Loucy (cell line): Measurements from ENCODE around the gene THSD8.
"Not testable (repeated sequence)": the region's sequence is repeated elsewhere in the genome, so short reads cannot be mapped to it uniquely, and the experiment has no call there.

Source experiments
- H2AFZ ChIP-seq: fragments of 200-600 bp; sonication (generic); 2 replicates; pipeline ENCODE4 v1.6.0; 2016; ENCODE audit warnings: antibody characterized with exemption, mild to moderate bottlenecking, low read length, moderate library complexity
- H3F3A ChIP-seq: fragments of 200-600 bp; 2 replicates; pipeline ENCODE4 v1.6.0; 2016; ENCODE audit warnings: antibody characterized with exemption, low read depth, mild to moderate bottlenecking
- H3K27me3 ChIP-seq: fragments of 200-600 bp; sonication (generic); 2 replicates; pipeline ENCODE4 v1.6.1; 2014; ENCODE audit warnings: low read length, mild to moderate bottlenecking; ENCODE audit not compliant: insufficient read depth, poor library complexity, severe bottlenecking
- H3K36me3 ChIP-seq: fragments of 200-600 bp; sonication (generic); 2 replicates; pipeline ENCODE4 v1.6.1; 2016; ENCODE audit warnings: low read length; ENCODE audit not compliant: insufficient read depth
- H3K4me1 ChIP-seq: fragments of 200-600 bp; sonication (generic); 2 replicates; pipeline ENCODE4 v1.5.1; 2014; ENCODE audit warnings: low read length, mild to moderate bottlenecking; ENCODE audit not compliant: insufficient read depth, poor library complexity, severe bottlenecking
- H3K4me2 ChIP-seq: fragments of 200-600 bp; sonication (generic); 2 replicates; pipeline ENCODE4 v1.6.0; 2014; ENCODE audit warnings: antibody characterized with exemption, low read length, low read depth, mild to moderate bottlenecking; ENCODE audit not compliant: poor library complexity, severe bottlenecking
- H3K4me3 ChIP-seq: fragments of 200-600 bp; sonication (generic); 2 replicates; pipeline ENCODE4 v1.5.1; 2014; ENCODE audit warnings: low read length, mild to moderate bottlenecking, mixed read lengths; ENCODE audit not compliant: poor library complexity, severe bottlenecking
- H3K79me2 ChIP-seq: fragments of 200-600 bp; sonication (generic); 2 replicates; pipeline ENCODE4 v1.6.1; 2014; ENCODE audit warnings: low read length; ENCODE audit not compliant: insufficient read depth
- H3K9ac ChIP-seq: fragments of 200-600 bp; sonication (generic); 2 replicates; pipeline ENCODE4 v1.6.0; 2014; ENCODE audit warnings: mild to moderate bottlenecking, low read depth, low read length, moderate library complexity; ENCODE audit not compliant: poor library complexity, severe bottlenecking
- H3K9me2 ChIP-seq: fragments of 200-600 bp; sonication (generic); replicated peaks from 2 replicates; pipeline ENCODE4 v1.6.1; 2016; ENCODE audit warnings: low read depth, low read length, mixed read lengths
- H3K9me3 ChIP-seq: fragments of 200-600 bp; sonication (generic); 2 replicates; pipeline ENCODE4 v1.6.1; 2014; ENCODE audit warnings: mild to moderate bottlenecking, antibody characterized with exemption, low read length, low read depth; ENCODE audit not compliant: insufficient read depth
- H4K20me1 ChIP-seq: fragments of 200-600 bp; sonication (generic); 2 replicates; pipeline ENCODE4 v1.6.0; 2014; ENCODE audit warnings: antibody characterized with exemption, low read length, mild to moderate bottlenecking; ENCODE audit not compliant: insufficient read depth, poor library complexity, severe bottlenecking
- CTCF ChIP-seq: fragments of 200-600 bp; sonication (generic); conservative IDR thresholded peaks from 2 replicates; pipeline ENCODE4 v1.5.1; 2014; ENCODE audit warnings: mild to moderate bottlenecking, antibody characterized with exemption, low read length
- EZH2phosphoT487 ChIP-seq: fragments of 200-600 bp; IDR thresholded peaks from 2 replicates; pipeline ENCODE4 v1.6.1; 2018; ENCODE audit warnings: antibody characterized with exemption, mild to moderate bottlenecking, moderate library complexity, borderline replicate concordance

Gene THSD8

GRCh38 chr19:12794971-12795381 is 6.9 kb upstream of the THSD8 start:
- H2AFZ ChIP-seq = no peak overlapping the region
- no peak overlapping the region for H3K9ac ChIP-seq
- TF ChIP-seq CTCF = no peak
- no peak for TF ChIP-seq EZH2phosphoT487
- H3K36me3 ChIP-seq = peaks cover 6% of the 10 kb centered on the region; the same call in 1 of the 2 replicates
- H3F3A ChIP-seq = no peaks in the 10 kb centered on the region; the same call in 1 of the 2 replicates
- no peaks in the 10 kb centered on the region for H3K9me3 ChIP-seq
- peaks cover 36% of the 10 kb centered on the region for H3K4me1 ChIP-seq
- H4K20me1 ChIP-seq = peaks cover 2% of the 10 kb centered on the region
- no peaks in the 10 kb centered on the region for H3K27me3 ChIP-seq
- no peak overlapping the region for H3K4me2 ChIP-seq
- H3K79me2 ChIP-seq = peaks cover 29% of the 10 kb centered on the region
- H3K4me3 ChIP-seq = no peak overlapping the region
- no peaks in the 10 kb centered on the region for H3K9me2 ChIP-seq

DNA sequence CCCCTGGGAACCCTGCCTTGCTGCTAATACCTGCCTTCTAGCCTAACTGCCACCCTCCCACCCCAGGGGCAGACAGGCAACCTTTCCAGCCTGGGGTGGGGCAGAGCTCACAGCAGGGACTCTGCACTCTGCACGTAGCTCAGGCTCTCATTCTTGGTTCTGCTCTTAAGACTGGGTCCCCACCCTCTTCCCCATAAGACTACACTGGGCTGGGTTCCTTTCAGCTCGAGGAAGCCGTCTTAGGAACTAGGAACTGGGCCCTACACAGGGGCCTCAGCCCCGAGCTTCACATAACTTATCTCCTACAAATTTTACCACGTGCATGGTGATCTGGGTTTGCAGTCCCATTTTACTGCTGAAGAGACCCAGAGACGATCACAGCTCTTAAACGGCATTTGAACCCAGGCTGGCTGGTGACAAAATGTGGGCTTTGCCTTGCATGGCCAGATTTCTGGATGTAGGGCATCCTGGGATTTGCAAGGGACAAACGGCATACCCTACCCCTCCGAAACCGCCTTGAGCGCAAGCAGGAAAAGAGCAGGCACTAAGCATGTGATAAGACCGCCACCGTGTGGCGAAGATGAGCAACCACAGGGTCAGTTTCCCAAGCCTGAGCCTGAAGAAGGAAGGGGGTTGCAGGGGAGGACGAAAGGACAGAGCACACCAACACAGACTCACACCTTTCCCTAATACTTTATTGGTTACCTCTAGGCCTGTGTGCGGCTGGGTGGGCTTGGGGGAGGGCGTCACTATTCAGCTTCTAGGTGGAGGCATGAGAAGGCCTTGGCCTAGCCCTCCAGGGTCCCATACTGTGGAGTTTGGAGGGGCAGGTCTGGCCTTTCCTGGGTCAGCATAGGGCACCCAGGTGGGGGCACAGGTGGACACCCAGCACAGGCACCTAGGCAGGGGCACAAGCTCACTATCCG is 5.5 kb upstream of the THSD8 start:
- H3K9ac ChIP-seq = no peak overlapping the region
- no peak overlapping the region for H3K4me3 ChIP-seq
- H2AFZ ChIP-seq = no peak overlapping the region

DNA sequence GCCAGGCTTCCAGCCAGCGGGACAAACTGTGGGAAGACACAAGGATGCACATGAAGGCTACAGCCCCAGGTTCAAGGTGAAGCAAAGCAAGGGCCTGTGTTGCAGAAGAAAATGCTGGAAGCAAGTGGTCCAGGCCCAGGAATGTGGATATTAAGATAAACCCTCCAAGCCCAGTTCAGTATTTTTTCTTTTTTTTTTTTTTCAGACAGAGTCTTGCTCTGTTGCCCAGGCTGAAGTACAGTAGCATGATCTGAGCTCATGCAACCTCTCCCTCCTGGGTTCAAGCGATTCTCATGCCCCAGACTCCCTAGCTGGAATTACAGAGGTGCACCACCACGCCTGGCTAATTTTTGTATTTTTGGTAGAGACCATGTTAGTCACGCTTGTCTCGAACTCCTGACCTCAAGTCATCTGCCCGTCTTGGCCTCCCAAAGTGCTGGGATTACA is 4.7 kb upstream of the THSD8 start:
- Histone ChIP-seq H2AFZ (no peak overlapping the region), H3K9me3 (no peaks in the 10 kb centered on the region), H3K4me2 (no peak overlapping the region), H3K79me2 (peaks cover 40% of the 10 kb centered on the region), H3K4me3 (no peak overlapping the region), H3K27me3 (no peaks in the 10 kb centered on the region), H3K9me2 (no peaks in the 10 kb centered on the region), H3K36me3 (peaks cover 6% of the 10 kb centered on the region; the same call in 1 of the 2 replicates), H3K4me1 (peaks cover 36% of the 10 kb centered on the region), H4K20me1 (peaks cover 15% of the 10 kb centered on the region), H3F3A (no peaks in the 10 kb centered on the region; the same call in 1 of the 2 replicates), H3K9ac (no peak overlapping the region)
- no peak for TF ChIP-seq CTCF
- no peak for TF ChIP-seq EZH2phosphoT487

More for the DNA sequence above, 5.5 kb upstream of the THSD8 start:
- Histone ChIP-seq H3K9me2 (no peaks in the 10 kb centered on the region), H3K4me2 (peak overlapping the region; percentile 11), H3F3A (no peaks in the 10 kb centered on the region; the same call in 1 of the 2 replicates), H3K27me3 (no peaks in the 10 kb centered on the region), H3K79me2 (peaks cover 39% of the 10 kb centered on the region), H3K9me3 (no peaks in the 10 kb centered on the region), H3K36me3 (peaks cover 6% of the 10 kb centered on the region; the same call in 1 of the 2 replicates), H4K20me1 (peaks cover 15% of the 10 kb centered on the region), H3K4me1 (peaks cover 38% of the 10 kb centered on the region)
- peak; percentile 89 for TF ChIP-seq CTCF
- no peak for TF ChIP-seq EZH2phosphoT487

GRCh38 chr19:12797607-12798006 is 4.3 kb upstream of the THSD8 start:
- not testable (repeated sequence) for H3K27me3 ChIP-seq, H3K4me3 ChIP-seq, H3K4me2 ChIP-seq, H3K36me3 ChIP-seq, H2AFZ ChIP-seq, H3F3A ChIP-seq, H3K9ac ChIP-seq, H3K9me2 ChIP-seq, H3K9me3 ChIP-seq
- peaks cover 41% of the 10 kb centered on the region for H3K79me2 ChIP-seq
- peaks cover 15% of the 10 kb centered on the region for H4K20me1 ChIP-seq
- H3K4me1 ChIP-seq = peaks cover 39% of the 10 kb centered on the region
